CD8-positive, alpha-beta memory T cell (primary cell): ENCODE results near the gene HERC3. TPM values are rescaled to one million over a fixed set of nuclear protein-coding genes. Genes with fewer than 3 reads are reported as not detected.
A peak's percentile ranks its signal among the peaks of the same experiment; 100 is the strongest.

ENCODE experiments used
- CTCF ChIA-PET: fragments of 350-600 bp; sonication (Branson Sonifier 250); formaldehyde crosslinking; loops from one replicate; lab custom pipeline; 2021; ENCODE audit warnings: antibody characterized with exemption; lab: Charles Lee
- POLR2A ChIA-PET: fragments of 350-600 bp; sonication (Branson Sonifier 250); formaldehyde crosslinking; loops from one replicate; lab custom pipeline; 2021; ENCODE audit warnings: antibody characterized with exemption; lab: Charles Lee
- DNase-seq, 5 donors: peaks; one replicate each; pipeline versions ENCODE4 v3.0.0 to v3.0.0-alpha.2; 2020 to 2022; ENCODE audit warnings: mixed read lengths in 1 of 5
- H3K27ac ChIP-seq: one replicate; pipeline ENCODE4 v1.7.0; 2013; ENCODE audit warnings: low read depth, mild to moderate bottlenecking, low read length, moderate library complexity
- H3K27me3 ChIP-seq: 2 replicates; pipeline ENCODE4 v1.7.0; 2013; ENCODE audit warnings: low read length, mild to moderate bottlenecking; ENCODE audit not compliant: insufficient read depth, poor library complexity, severe bottlenecking
- H3K36me3 ChIP-seq: 2 replicates; pipeline ENCODE4 v1.7.0; 2013; ENCODE audit warnings: mild to moderate bottlenecking, low read length, moderate library complexity; ENCODE audit not compliant: insufficient read depth
- H3K4me1 ChIP-seq: 2 replicates; pipeline ENCODE4 v1.7.0; 2013; ENCODE audit warnings: mild to moderate bottlenecking, low read length, moderate library complexity; ENCODE audit not compliant: insufficient read depth
- H3K4me3 ChIP-seq: 2 replicates; pipeline ENCODE4 v1.7.0; 2013; ENCODE audit warnings: mild to moderate bottlenecking, low read length
- H3K9me3 ChIP-seq: 2 replicates; pipeline ENCODE4 v1.7.0; 2013; ENCODE audit warnings: mild to moderate bottlenecking, low read length
- H3K27ac Mint-ChIP-seq, 8 donors: one replicate each; pipeline ENCODE4 v1.8.0; 2020 to 2021; ENCODE audit warnings: mixed read lengths in 8 of 8, mild to moderate bottlenecking in 6 of 8, inconsistent platforms in 3 of 8, moderate library complexity in 3 of 8
- H3K27me3 Mint-ChIP-seq, 2 donors: one replicate each; pipeline ENCODE4 v1.8.0; 2020 to 2021; ENCODE audit warnings: mixed read lengths in 2 of 2, mild to moderate bottlenecking in 1 of 2, moderate library complexity in 1 of 2
- H3K36me3 Mint-ChIP-seq, 3 donors: one replicate each; pipeline ENCODE4 v1.8.0; 2020 to 2021; ENCODE audit warnings: mixed read lengths in 3 of 3, inconsistent platforms in 1 of 3, mild to moderate bottlenecking in 1 of 3
- H3K4me1 Mint-ChIP-seq, 3 donors: one replicate each; pipeline ENCODE4 v1.8.0; 2020 to 2021; ENCODE audit warnings: mixed read lengths in 3 of 3, inconsistent platforms in 1 of 3, mild to moderate bottlenecking in 1 of 3
- H3K4me3 Mint-ChIP-seq, 7 donors: one replicate each; pipeline ENCODE4 v1.8.0; 2020 to 2021; ENCODE audit warnings: mixed read lengths in 7 of 7, mild to moderate bottlenecking in 6 of 7, moderate library complexity in 4 of 7, inconsistent platforms in 2 of 7
- H3K9me3 Mint-ChIP-seq, 5 donors: one replicate each; pipeline ENCODE4 v1.8.0; 2020 to 2022; ENCODE audit warnings: mixed read lengths in 5 of 5, mild to moderate bottlenecking in 3 of 5, moderate library complexity in 2 of 5, inconsistent platforms in 1 of 5
- polyA plus RNA-seq: library from polyadenylated mRNA; unstranded; fragments of 300-500 nt; fragmentation: Illumina TruSeq; gene quantifications from one replicate; pipeline ENCODE4 v1.2.3, GENCODE V29; 2021
- total RNA-seq, 2 experiments: library from RNA; stranded (reverse); gene quantifications; one replicate each; pipeline ENCODE4 v1.2.3, GENCODE V29; 2021

HERC3 gene
- total and polyA plus RNA-seq, 3 experiments from 2014 or later: 27.9 to 34.5 (median 31.8) TPM

- H3K27me3 Mint-ChIP-seq: no peaks in the 10 kb centered on the region
- peaks cover 4% of the 10 kb centered on the region for H3K36me3 ChIP-seq
- H3K9me3 Mint-ChIP-seq: peaks cover 2 to 16% (median 6%) of the 10 kb centered on the region in 5 donors
- peaks cover 5% of the 10 kb centered on the region for H3K4me1 ChIP-seq
- no peak overlapping the region for H3K4me3 ChIP-seq
- no peaks in the 10 kb centered on the region for H3K27me3 ChIP-seq
- peaks cover 8% of the 10 kb centered on the region for H3K9me3 ChIP-seq
- peaks cover 33 to 60% (median 57%) of the 10 kb centered on the region in 3 donors for H3K4me1 Mint-ChIP-seq
- H3K36me3 Mint-ChIP-seq: peaks cover 32 to 51% (median 33%) of the 10 kb centered on the region in 3 donors
- no peak for DNase-seq
- H3K4me3 Mint-ChIP-seq: no peak overlapping the region
- CTCF ChIA-PET: no interaction called here
- POLR2A ChIA-PET: no interaction called here
- H3K27ac Mint-ChIP-seq: peak overlapping the region in 2 of 8 donors; percentile 13 to 85
- no peak overlapping the region for H3K27ac ChIP-seq
Measured at GRCh38 chr4:88623097-88623496, 30.8 kb downstream of the HERC3 start.

GRCh38 chr4:88628746-88629145 lies 36.5 kb downstream of the HERC3 start:
- Mint-ChIP-seq H3K4me3 (no peak overlapping the region), H3K27ac (no peak overlapping the region), H3K9me3 (peaks cover 0 to 20% (median 10%) of the 10 kb centered on the region in 5 donors), H3K4me1 (peaks cover 13 to 55% (median 28%) of the 10 kb centered on the region in 3 donors), H3K27me3 (no peaks in the 10 kb centered on the region), H3K36me3 (peaks cover 25 to 37% (median 32%) of the 10 kb centered on the region in 3 donors)
- ChIA-PET POLR2A (no interaction called here), CTCF (no interaction called here)
- H3K27me3 ChIP-seq: no peaks in the 10 kb centered on the region
- peaks cover 7% of the 10 kb centered on the region for H3K9me3 ChIP-seq
- H3K4me1 ChIP-seq: no peaks in the 10 kb centered on the region
- no peak overlapping the region for H3K27ac ChIP-seq
- H3K36me3 ChIP-seq: peaks cover 3% of the 10 kb centered on the region
- no peak overlapping the region for H3K4me3 ChIP-seq
- no peak for DNase-seq

- Mint-ChIP-seq H3K9me3 (peaks cover 0 to 10% (median 4%) of the 10 kb centered on the region in 5 donors), H3K36me3 (peaks cover 16 to 26% (median 21%) of the 10 kb centered on the region in 3 donors), H3K27me3 (no peaks in the 10 kb centered on the region), H3K27ac (no peak overlapping the region), H3K4me3 (no peak overlapping the region), H3K4me1 (peaks cover 10 to 47% (median 20%) of the 10 kb centered on the region in 3 donors)
- H3K27ac ChIP-seq: no peak overlapping the region
- DNase-seq: no peak
- no peaks in the 10 kb centered on the region for H3K36me3 ChIP-seq
- H3K4me3 ChIP-seq: no peak overlapping the region
- no peaks in the 10 kb centered on the region for H3K27me3 ChIP-seq
- no peaks in the 10 kb centered on the region for H3K9me3 ChIP-seq
- CTCF ChIA-PET: no interaction called here
- POLR2A ChIA-PET: no interaction called here
- no peaks in the 10 kb centered on the region for H3K4me1 ChIP-seq
Measured at GRCh38 chr4:88629826-88630225, 37.5 kb downstream of the HERC3 start.

GRCh38 chr4:88630756-88631155 lies 38.5 kb downstream of the HERC3 start:
- CTCF ChIA-PET: no interaction called here
- H3K9me3 ChIP-seq: no peaks in the 10 kb centered on the region
- no peaks in the 10 kb centered on the region for H3K36me3 ChIP-seq
- H3K9me3 Mint-ChIP-seq: peaks cover 0 to 10% (median 4%) of the 10 kb centered on the region in 5 donors
- no peaks in the 10 kb centered on the region for H3K4me1 ChIP-seq
- no peak for DNase-seq
- H3K27ac ChIP-seq: no peak overlapping the region
- H3K27me3 ChIP-seq: no peaks in the 10 kb centered on the region
- H3K27me3 Mint-ChIP-seq: no peaks in the 10 kb centered on the region
- POLR2A ChIA-PET: no interaction called here
- H3K27ac Mint-ChIP-seq: no peak overlapping the region
- H3K36me3 Mint-ChIP-seq: peaks cover 16 to 22% (median 18%) of the 10 kb centered on the region in 3 donors
- H3K4me3 ChIP-seq: no peak overlapping the region
- no peak overlapping the region for H3K4me3 Mint-ChIP-seq
- H3K4me1 Mint-ChIP-seq: peaks cover 10 to 38% (median 20%) of the 10 kb centered on the region in 3 donors

- Histone ChIP-seq H3K9me3 (no peaks in the 10 kb centered on the region), H3K27ac (no peak overlapping the region), H3K36me3 (no peaks in the 10 kb centered on the region), H3K27me3 (no peaks in the 10 kb centered on the region), H3K4me3 (no peak overlapping the region), H3K4me1 (peaks cover 20% of the 10 kb centered on the region)
- Mint-ChIP-seq H3K27ac (peak overlapping the region in 1 of 8 donors; percentile 11), H3K36me3 (peaks cover 0 to 19% (median 4%) of the 10 kb centered on the region in 3 donors), H3K9me3 (peaks cover 0 to 7% (median 6%) of the 10 kb centered on the region in 5 donors), H3K4me1 (peaks cover 46 to 60% (median 59%) of the 10 kb centered on the region in 3 donors), H3K4me3 (no peak overlapping the region), H3K27me3 (peaks cover 0 to under 1% of the 10 kb centered on the region in 2 donors)
- CTCF ChIA-PET: no interaction called here
- no peak for DNase-seq
- POLR2A ChIA-PET: no interaction called here
Measured at GRCh38 chr4:88643932-88644331, 51.7 kb downstream of the HERC3 start.

- peaks cover 0 to 1% of the 10 kb centered on the region in 2 donors for H3K27me3 Mint-ChIP-seq
- peak overlapping the region in 3 of 8 donors; percentile 13 to 55 (median 52) for H3K27ac Mint-ChIP-seq
- Histone ChIP-seq H3K9me3 (no peaks in the 10 kb centered on the region), H3K27ac (no peak overlapping the region), H3K27me3 (no peaks in the 10 kb centered on the region), H3K4me1 (peaks cover 20% of the 10 kb centered on the region), H3K4me3 (no peak overlapping the region), H3K36me3 (no peaks in the 10 kb centered on the region)
- POLR2A ChIA-PET: no interaction called here
- H3K9me3 Mint-ChIP-seq: peaks cover 0 to 7% (median 0%) of the 10 kb centered on the region in 5 donors
- CTCF ChIA-PET: no interaction called here
- H3K4me1 Mint-ChIP-seq: peaks cover 43 to 74% (median 69%) of the 10 kb centered on the region in 3 donors
- H3K4me3 Mint-ChIP-seq: no peak overlapping the region
- H3K36me3 Mint-ChIP-seq: peaks cover 4 to 8% (median 6%) of the 10 kb centered on the region in 3 donors
- DNase-seq: no peak
Measured at GRCh38 chr4:88645994-88646393, 53.7 kb downstream of the HERC3 start.

GRCh38 chr4:88646528-88647280 lies 54.4 kb downstream of the HERC3 start:
- no peaks in the 10 kb centered on the region for H3K27me3 ChIP-seq
- no peak for DNase-seq
- Mint-ChIP-seq H3K27me3 (peaks cover 0 to 1% of the 10 kb centered on the region in 2 donors), H3K4me3 (no peak overlapping the region), H3K36me3 (peaks cover 4 to 7% (median 6%) of the 10 kb centered on the region in 3 donors), H3K27ac (peak overlapping the region in 5 of 8 donors; percentile 4 to 55 (median 13)), H3K9me3 (peaks cover 0 to 7% (median 0%) of the 10 kb centered on the region in 5 donors), H3K4me1 (peaks cover 43 to 74% (median 63%) of the 10 kb centered on the region in 3 donors)
- H3K36me3 ChIP-seq: no peaks in the 10 kb centered on the region
- ChIA-PET CTCF (no interaction called here), POLR2A (no interaction called here)
- H3K27ac ChIP-seq: no peak overlapping the region
- H3K4me3 ChIP-seq: no peak overlapping the region
- H3K9me3 ChIP-seq: no peaks in the 10 kb centered on the region
- H3K4me1 ChIP-seq: peaks cover 20% of the 10 kb centered on the region

- H3K4me1 ChIP-seq: peaks cover 20% of the 10 kb centered on the region
- no peaks in the 10 kb centered on the region for H3K27me3 ChIP-seq
- Mint-ChIP-seq H3K9me3 (no peaks in the 10 kb centered on the region), H3K36me3 (peaks cover 0 to 27% (median 12%) of the 10 kb centered on the region in 3 donors), H3K27ac (peak overlapping the region in 4 of 8 donors; percentile 6 to 69 (median 37)), H3K27me3 (peaks cover 0 to 1% of the 10 kb centered on the region in 2 donors), H3K4me3 (no peak overlapping the region), H3K4me1 (peaks cover 45 to 73% (median 72%) of the 10 kb centered on the region in 3 donors)
- no peak overlapping the region for H3K27ac ChIP-seq
- POLR2A ChIA-PET: no interaction called here
- no peak overlapping the region for H3K4me3 ChIP-seq
- no peaks in the 10 kb centered on the region for H3K9me3 ChIP-seq
- CTCF ChIA-PET: no interaction called here
- H3K36me3 ChIP-seq: peaks cover 10% of the 10 kb centered on the region
- DNase-seq: no peak
Measured at GRCh38 chr4:88649716-88650115, 57.4 kb downstream of the HERC3 start.
